ENCODE measurements around the gene SMG6.

GRCh38 chr17:2158396-2158780 is 145.2 kb downstream of the SMG6 start:
- TF ChIP-seq CTCF (conservative IDR thresholded peaks at IDR 0.05; ENCODE audit: low read depth, low read length) (no peak), POLR2A (IDR thresholded peaks at IDR 0.05; ENCODE audit: low read depth, low read length) (no peak), FOS (IDR thresholded peaks at IDR 0.05; ENCODE audit: low read depth, low read length) (no peak), RFX5 (IDR thresholded peaks at IDR 0.05; ENCODE audit: low read depth, low read length) (no peak), MAZ (IDR thresholded peaks at IDR 0.05; ENCODE audit: borderline replicate concordance, low read depth, low read length) (no peak), CEBPB (IDR thresholded peaks at IDR 0.05; ENCODE audit: low read depth, low read length) (no peak), CHD1 (IDR thresholded peaks at IDR 0.05; ENCODE audit: low read depth, low read length) (no peak)
- TF ChIP-seq, protein P1, sequence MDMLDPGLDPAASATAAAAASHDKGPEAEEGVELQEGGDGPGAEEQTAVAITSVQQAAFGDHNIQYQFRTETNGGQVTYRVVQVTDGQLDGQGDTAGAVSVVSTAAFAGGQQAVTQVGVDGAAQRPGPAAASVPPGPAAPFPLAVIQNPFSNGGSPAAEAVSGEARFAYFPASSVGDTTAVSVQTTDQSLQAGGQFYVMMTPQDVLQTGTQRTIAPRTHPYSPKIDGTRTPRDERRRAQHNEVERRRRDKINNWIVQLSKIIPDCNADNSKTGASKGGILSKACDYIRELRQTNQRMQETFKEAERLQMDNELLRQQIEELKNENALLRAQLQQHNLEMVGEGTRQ (IDR thresholded peaks at IDR 0.05; ENCODE audit: low read depth, low read length): no peak
